K562 (cell line): Measurements from ENCODE around the gene GYPC. TPM values are rescaled to one million over a fixed set of nuclear protein-coding genes. Genes with fewer than 3 reads are reported as not detected.
A peak's percentile ranks its signal among the peaks of the same experiment; 100 is the strongest.

Experiments
- CBFA2T2 ChIP-seq: fragments of 450-650 bp; conservative IDR thresholded peaks from 2 replicates; pipeline ENCODE4 v1.6.1; 2017; ENCODE audit warnings: mild to moderate bottlenecking
- CBFA2T3 ChIP-seq: fragments of 450-650 bp; IDR thresholded peaks from 2 replicates; pipeline ENCODE4 v1.6.1; 2017
- DPF2 ChIP-seq: fragments of 450-650 bp; IDR thresholded peaks from 2 replicates; pipeline ENCODE4 v1.6.1; 2016
- EGR1 ChIP-seq: fragments of 450-650 bp; conservative IDR thresholded peaks from 2 replicates; pipeline ENCODE4 v1.6.1; 2017; ENCODE audit warnings: mild to moderate bottlenecking
- FOXO4 ChIP-seq: fragments of 450-650 bp; formaldehyde crosslinking; IDR thresholded peaks from 2 replicates; pipeline ENCODE4 v1.4.0; 2020; ENCODE audit warnings: mild to moderate bottlenecking, moderate library complexity
- FUS ChIP-seq: fragments of 200-400 bp; formaldehyde crosslinking; optimal IDR thresholded peaks from 2 replicates; pipeline ENCODE3; 2017; ENCODE audit warnings: low read depth, low read length
- KAT7 ChIP-seq: sonication (generic); formaldehyde crosslinking; IDR thresholded peaks from 2 replicates; pipeline ENCODE4 v1.8.0; 2022; ENCODE audit warnings: missing genetic modification reagents, mild to moderate bottlenecking, borderline replicate concordance
- LCOR ChIP-seq: sonication (generic); formaldehyde crosslinking; IDR thresholded peaks from 2 replicates; pipeline ENCODE4 v1.8.0; 2022; ENCODE audit warnings: mild to moderate bottlenecking, missing genetic modification reagents
- MECOM ChIP-seq: fragments of 250-450 bp; sonication (Bioruptor Pico); IDR thresholded peaks from 2 replicates; pipeline ENCODE4 v1.8.0; 2022; ENCODE audit warnings: inconsistent platforms
- MED1 ChIP-seq: sonication (generic); formaldehyde crosslinking; IDR thresholded peaks from 2 replicates; pipeline ENCODE4 v1.8.1; 2023; ENCODE audit warnings: missing genetic modification reagents, borderline replicate concordance
- PBX2 ChIP-seq, 2 experiments: IDR thresholded peaks in 1 of 2; conservative IDR thresholded peaks in 1 of 2; 2 replicates each; pipeline ENCODE4 v1.6.1; 2016; ENCODE audit warnings: low read depth in 2 of 2, mild to moderate bottlenecking in 1 of 2, missing compliant biosample characterization in 1 of 2, missing genetic modification characterization in 1 of 2, moderate library complexity in 1 of 2
- RBFOX2 ChIP-seq: fragments of 200-400 bp; formaldehyde crosslinking; IDR thresholded peaks from 2 replicates; pipeline ENCODE4 v1.6.1; 2017; ENCODE audit warnings: low read depth, mild to moderate bottlenecking, low read length, moderate library complexity
- RCOR1 ChIP-seq, 2 experiments: IDR thresholded peaks; 2 replicates each; pipeline ENCODE4 v1.6.1; 2012; ENCODE audit warnings: low read depth in 2 of 2, low read length in 2 of 2, borderline replicate concordance in 1 of 2, improper control_type of control experiment in 1 of 2
- SIN3A ChIP-seq, 2 experiments: fragments of 150-350 bp in 1 of 2; IDR thresholded peaks; 2 replicates each; pipeline ENCODE4 v1.6.1; 2011 to 2016; ENCODE audit warnings: borderline replicate concordance in 2 of 2, low read depth in 2 of 2, low read length in 2 of 2, mild to moderate bottlenecking in 2 of 2, moderate library complexity in 2 of 2; ENCODE audit not compliant: control insufficient read depth in 1 of 2
- SIRT6 ChIP-seq: IDR thresholded peaks from one replicate; pipeline ENCODE4 v1.6.1; 2012; ENCODE audit warnings: low read depth, mild to moderate bottlenecking, control low read depth, inconsistent platforms, low read length, moderate library complexity
- SREBF2 ChIP-seq: sonication (generic); formaldehyde crosslinking; IDR thresholded peaks from 2 replicates; pipeline ENCODE4 v1.4.0; 2020; ENCODE audit warnings: mild to moderate bottlenecking, missing genetic modification reagents
- TAF1 ChIP-seq: IDR thresholded peaks from 2 replicates; pipeline ENCODE4 v1.6.1; 2011; ENCODE audit warnings: mild to moderate bottlenecking, low read length, moderate library complexity; ENCODE audit not compliant: insufficient read depth, control insufficient read depth, severe bottlenecking; ENCODE audit errors: extremely low read depth
- TSC22D4 ChIP-seq: fragments of 450-650 bp; IDR thresholded peaks from 2 replicates; pipeline ENCODE4 v1.6.1; 2016; ENCODE audit warnings: missing genetic modification characterization, missing biosample characterization, control low read depth
- U2AF2 ChIP-seq: fragments of 200-400 bp; formaldehyde crosslinking; optimal IDR thresholded peaks from 2 replicates; pipeline ENCODE3; 2017; ENCODE audit warnings: low read depth, mild to moderate bottlenecking, low read length
- USF2 ChIP-seq: sonication (generic); formaldehyde crosslinking; IDR thresholded peaks from 2 replicates; pipeline ENCODE4 v1.5.0; 2020; ENCODE audit warnings: missing genetic modification reagents
- ZFX ChIP-seq: sonication (generic); formaldehyde crosslinking; IDR thresholded peaks from 2 replicates; pipeline ENCODE4 v1.8.0; 2022; ENCODE audit warnings: mild to moderate bottlenecking, missing genetic modification reagents, moderate library complexity
- ZNF3 ChIP-seq: fragments of 250-450 bp; sonication (Bioruptor Pico); IDR thresholded peaks from 2 replicates; pipeline ENCODE4 v1.5.0; 2021; ENCODE audit warnings: mild to moderate bottlenecking, moderate library complexity
- polyA plus RNA-seq, 8 experiments: library from polyadenylated mRNA; depleted of rRNA in 4 of 8; stranded (reverse) in 5 of 8; unstranded in 3 of 8; fragments of >200 nt; fragmentation: Nextera tagmentation in 2 of 8; fragmentation: Illumina TruSeq in 1 of 8; extraction: Ambion mirVana in 2 of 8; extraction: Trizol in 1 of 8; gene quantifications; 2 replicates each; pipeline versions ENCODE4 v1.2.1 to v1.2.3, GENCODE V29; 2011 to 2014; ENCODE audit warnings: inconsistent platforms in 1 of 8, missing spikeins in 1 of 8
- total RNA-seq, 7 experiments: library from RNA; depleted of rRNA in 6 of 7; stranded (reverse); fragments of >200 nt in 6 of 7; fragmentation: Illumina TruSeq in 2 of 7; extraction: Trizol in 2 of 7; gene quantifications; 2 replicates each; pipeline versions ENCODE4 v1.2.1 to v1.2.3, GENCODE V29; 2011 to 2021; ENCODE audit warnings: low replicate concordance in 1 of 7

GYPC gene
- total and polyA plus RNA-seq, 9 of the 15 experiments (the other 6 are each of a cell fraction or from before 2014, with no cell fraction given) = 50.6 to 282 (median 194) TPM

- TF ChIP-seq SIRT6 = no peak
- peak; percentile 64 for TF ChIP-seq TAF1
- no peak; the same call in 1 of the 2 replicates for TF ChIP-seq PBX2 (CRISPR knock-in tag; IDR thresholded peaks at IDR 0.05; ENCODE audit: low read depth)
- TF ChIP-seq PBX2 (tag; conservative IDR thresholded peaks at IDR 0.05; ENCODE audit: low read depth) = peak; percentile 97
- TF ChIP-seq TSC22D4 = no peak
- TF ChIP-seq MED1 (CRISPR knock-in tag) = no peak
- TF ChIP-seq SREBF2 (CRISPR knock-in tag) = no peak
- TF ChIP-seq MECOM (CRISPR knock-in tag) = no peak; the same call in 1 of the 2 replicates
- TF ChIP-seq EGR1 = peak; percentile 50
- peak; percentile 60 for TF ChIP-seq USF2 (CRISPR knock-in tag)
- TF ChIP-seq ZFX (CRISPR knock-in tag) = peak; percentile 90
- peak; percentile 52 to 62; a peak in 1 of 4 replicates for TF ChIP-seq SIN3A (IDR thresholded peaks at IDR 0.05; ENCODE audit: borderline replicate concordance in 2 of 2, control insufficient read depth in 1 of 2, low read depth in 2 of 2, low read length in 2 of 2)
- TF ChIP-seq FOXO4 (CRISPR knock-in tag) = no peak
- TF ChIP-seq KAT7 (CRISPR knock-in tag) = no peak
- TF ChIP-seq ZNF3 = no peak
- peak; percentile 39; the same call in 1 of the 2 replicates for TF ChIP-seq CBFA2T2
- TF ChIP-seq DPF2 = peak; percentile 82
- no peak for TF ChIP-seq U2AF2
- peak; percentile 79 for TF ChIP-seq RBFOX2
- TF ChIP-seq LCOR (CRISPR knock-in tag) = peak; percentile 36; the same call in 1 of the 2 replicates
- TF ChIP-seq RCOR1 (IDR thresholded peaks at IDR 0.05; ENCODE audit: borderline replicate concordance in 1 of 2, low read depth in 2 of 2, low read length in 2 of 2) = peak in 1 of 2 experiments; percentile 81; a peak in 2 of 4 replicates
- no peak for TF ChIP-seq FUS
- TF ChIP-seq CBFA2T3 = peak; percentile 63
These were observed 1.8 kb downstream of the GYPC start (continued) for GRCh38 chr2:126657636-126658318.
